Measurements from ENCODE around the gene MRPL20. TPM values are rescaled to one million over a fixed set of nuclear protein-coding genes. Genes with fewer than 3 reads are reported as not detected.
A peak's percentile ranks its signal among the peaks of the same experiment; 100 is the strongest.

The MRPL20 gene
- total and polyA plus RNA-seq, 9 of the 15 experiments (the other 6 are each of a cell fraction or from before 2014, with no cell fraction given) = 180 to 671 (median 229) TPM

DNA sequence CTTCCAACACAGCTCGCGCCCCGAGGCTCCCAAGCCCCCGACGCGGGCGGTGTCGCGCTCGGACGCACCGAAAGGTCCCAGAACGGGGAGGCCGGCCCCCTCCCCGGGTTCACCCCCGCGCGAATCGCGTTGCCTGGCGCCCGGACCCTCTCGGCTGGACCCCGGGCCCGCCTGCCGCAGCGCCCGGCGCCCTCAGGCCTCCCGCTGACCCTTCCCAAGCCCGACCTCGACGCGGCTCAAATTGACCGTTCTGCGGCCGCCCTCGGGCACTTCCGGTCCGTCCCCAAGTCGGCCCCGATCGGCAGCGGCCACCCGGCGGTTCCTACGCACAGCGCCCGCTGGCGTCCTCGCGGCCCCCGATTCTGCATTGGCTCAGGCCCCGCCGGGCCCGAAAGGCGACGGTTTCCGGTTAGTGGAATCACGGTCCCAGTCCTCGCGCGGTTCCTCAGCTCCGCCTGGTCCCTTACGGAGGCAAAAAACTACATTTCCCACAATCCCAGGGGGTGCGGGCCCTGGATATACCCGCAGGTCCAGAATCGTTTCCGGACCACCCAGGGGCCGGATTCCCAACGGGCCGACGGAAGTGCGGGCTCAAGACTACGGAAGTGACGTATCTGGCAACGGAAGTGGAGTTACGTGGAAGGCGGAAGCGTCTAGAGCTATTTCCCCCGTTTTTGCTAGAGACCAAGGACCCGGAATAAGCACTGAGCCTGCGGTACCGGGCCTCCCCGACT lies 32.0 kb downstream of the MRPL20 start, which contains the start of gene AURKAIP1 (continued):
- TF ChIP-seq SMC3 (conservative IDR thresholded peaks at IDR 0.05; ENCODE audit: insufficient read depth, low read depth, low read length) (no peak), TBP (optimal IDR thresholded peaks at IDR 0.05; ENCODE audit: low read depth, low read length) (peak; percentile 37), MYNN (IDR thresholded peaks at IDR 0.05) (peak; percentile 71; the same call in 1 of the 2 replicates), MYNN (CRISPR knock-in tag; IDR thresholded peaks at IDR 0.05) (no peak), PHB2 (IDR thresholded peaks at IDR 0.05; ENCODE audit: low read depth) (no peak), CBFA2T2 (conservative IDR thresholded peaks at IDR 0.05) (no peak), HCFC1 (IDR thresholded peaks at IDR 0.05; ENCODE audit: low read depth, low read length) (peak; percentile 98), THRAP3 (IDR thresholded peaks at IDR 0.05; ENCODE audit: borderline replicate concordance) (0 out of 2 replicates have a peak, but pooled peaks have one; percentile 75), KLF1 (tag; IDR thresholded peaks at IDR 0.05) (peak; percentile 92), CREB1 (IDR thresholded peaks at IDR 0.05) (peak; percentile 90), CREB1 (CRISPR knock-in tag; IDR thresholded peaks at IDR 0.05) (peak; percentile 96), GABPA (tag; conservative IDR thresholded peaks at IDR 0.05; ENCODE audit: low read depth) (peak; percentile 99), ZNF124 (CRISPR knock-in tag; IDR thresholded peaks at IDR 0.05) (peak; percentile 64; the same call in 1 of the 2 replicates), ZNF12 (CRISPR knock-in tag; IDR thresholded peaks at IDR 0.05) (peak; percentile 83), TCF7L2 (IDR thresholded peaks at IDR 0.05; ENCODE audit: low read depth, low read length) (0 out of 2 replicates have a peak, but pooled peaks have one; percentile 63), ARID1B (IDR thresholded peaks at IDR 0.05) (no peak; the same call in 1 of the 2 replicates), NFATC3 (IDR thresholded peaks at IDR 0.05) (peak; percentile 44; the same call in 1 of the 2 replicates), POLR2H (tag; IDR thresholded peaks at IDR 0.05; ENCODE audit: low read depth) (peak; percentile 93), XRCC3 (IDR thresholded peaks at IDR 0.05) (no peak; the same call in 1 of the 2 replicates), HSF4 (CRISPR knock-in tag; IDR thresholded peaks at IDR 0.05; ENCODE audit: borderline replicate concordance) (no peak)
- TF ChIP-seq, protein P1, sequence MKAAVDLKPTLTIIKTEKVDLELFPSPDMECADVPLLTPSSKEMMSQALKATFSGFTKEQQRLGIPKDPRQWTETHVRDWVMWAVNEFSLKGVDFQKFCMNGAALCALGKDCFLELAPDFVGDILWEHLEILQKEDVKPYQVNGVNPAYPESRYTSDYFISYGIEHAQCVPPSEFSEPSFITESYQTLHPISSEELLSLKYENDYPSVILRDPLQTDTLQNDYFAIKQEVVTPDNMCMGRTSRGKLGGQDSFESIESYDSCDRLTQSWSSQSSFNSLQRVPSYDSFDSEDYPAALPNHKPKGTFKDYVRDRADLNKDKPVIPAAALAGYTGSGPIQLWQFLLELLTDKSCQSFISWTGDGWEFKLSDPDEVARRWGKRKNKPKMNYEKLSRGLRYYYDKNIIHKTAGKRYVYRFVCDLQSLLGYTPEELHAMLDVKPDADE (conservative IDR thresholded peaks at IDR 0.05; ENCODE audit: control insufficient read depth, low read depth, low read length) = peak; percentile 91; the same call in 1 of the 2 replicates
- TF ChIP-seq, protein P2, sequence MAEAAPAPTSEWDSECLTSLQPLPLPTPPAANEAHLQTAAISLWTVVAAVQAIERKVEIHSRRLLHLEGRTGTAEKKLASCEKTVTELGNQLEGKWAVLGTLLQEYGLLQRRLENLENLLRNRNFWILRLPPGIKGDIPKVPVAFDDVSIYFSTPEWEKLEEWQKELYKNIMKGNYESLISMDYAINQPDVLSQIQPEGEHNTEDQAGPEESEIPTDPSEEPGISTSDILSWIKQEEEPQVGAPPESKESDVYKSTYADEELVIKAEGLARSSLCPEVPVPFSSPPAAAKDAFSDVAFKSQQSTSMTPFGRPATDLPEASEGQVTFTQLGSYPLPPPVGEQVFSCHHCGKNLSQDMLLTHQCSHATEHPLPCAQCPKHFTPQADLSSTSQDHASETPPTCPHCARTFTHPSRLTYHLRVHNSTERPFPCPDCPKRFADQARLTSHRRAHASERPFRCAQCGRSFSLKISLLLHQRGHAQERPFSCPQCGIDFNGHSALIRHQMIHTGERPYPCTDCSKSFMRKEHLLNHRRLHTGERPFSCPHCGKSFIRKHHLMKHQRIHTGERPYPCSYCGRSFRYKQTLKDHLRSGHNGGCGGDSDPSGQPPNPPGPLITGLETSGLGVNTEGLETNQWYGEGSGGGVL (CRISPR knock-in tag; IDR thresholded peaks at IDR 0.05) = no peak
- TF ChIP-seq, protein P3, sequence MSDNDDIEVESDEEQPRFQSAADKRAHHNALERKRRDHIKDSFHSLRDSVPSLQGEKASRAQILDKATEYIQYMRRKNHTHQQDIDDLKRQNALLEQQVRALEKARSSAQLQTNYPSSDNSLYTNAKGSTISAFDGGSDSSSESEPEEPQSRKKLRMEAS (CRISPR knock-in tag; IDR thresholded peaks at IDR 0.05) = peak; percentile 80
- TF ChIP-seq, protein P4, sequence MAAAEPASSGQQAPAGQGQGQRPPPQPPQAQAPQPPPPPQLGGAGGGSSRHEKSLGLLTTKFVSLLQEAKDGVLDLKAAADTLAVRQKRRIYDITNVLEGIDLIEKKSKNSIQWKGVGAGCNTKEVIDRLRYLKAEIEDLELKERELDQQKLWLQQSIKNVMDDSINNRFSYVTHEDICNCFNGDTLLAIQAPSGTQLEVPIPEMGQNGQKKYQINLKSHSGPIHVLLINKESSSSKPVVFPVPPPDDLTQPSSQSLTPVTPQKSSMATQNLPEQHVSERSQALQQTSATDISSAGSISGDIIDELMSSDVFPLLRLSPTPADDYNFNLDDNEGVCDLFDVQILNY (CRISPR knock-in tag; IDR thresholded peaks at IDR 0.05) = peak; percentile 49; the same call in 1 of the 2 replicates
- TF ChIP-seq, protein P5, sequence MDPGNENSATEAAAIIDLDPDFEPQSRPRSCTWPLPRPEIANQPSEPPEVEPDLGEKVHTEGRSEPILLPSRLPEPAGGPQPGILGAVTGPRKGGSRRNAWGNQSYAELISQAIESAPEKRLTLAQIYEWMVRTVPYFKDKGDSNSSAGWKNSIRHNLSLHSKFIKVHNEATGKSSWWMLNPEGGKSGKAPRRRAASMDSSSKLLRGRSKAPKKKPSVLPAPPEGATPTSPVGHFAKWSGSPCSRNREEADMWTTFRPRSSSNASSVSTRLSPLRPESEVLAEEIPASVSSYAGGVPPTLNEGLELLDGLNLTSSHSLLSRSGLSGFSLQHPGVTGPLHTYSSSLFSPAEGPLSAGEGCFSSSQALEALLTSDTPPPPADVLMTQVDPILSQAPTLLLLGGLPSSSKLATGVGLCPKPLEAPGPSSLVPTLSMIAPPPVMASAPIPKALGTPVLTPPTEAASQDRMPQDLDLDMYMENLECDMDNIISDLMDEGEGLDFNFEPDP (CRISPR knock-in tag; IDR thresholded peaks at IDR 0.05) = no peak
